Left hindlimb (tissue), 1 donor: ENCODE measurements around the gene ZDHHC12.
A peak's percentile ranks its signal among the peaks of the same experiment; 100 is the strongest.

Experiments used
- DNase-seq: peaks from one replicate; pipeline ENCODE4 v3.0.0-alpha.2; 2018

ZDHHC12 gene

DNA sequence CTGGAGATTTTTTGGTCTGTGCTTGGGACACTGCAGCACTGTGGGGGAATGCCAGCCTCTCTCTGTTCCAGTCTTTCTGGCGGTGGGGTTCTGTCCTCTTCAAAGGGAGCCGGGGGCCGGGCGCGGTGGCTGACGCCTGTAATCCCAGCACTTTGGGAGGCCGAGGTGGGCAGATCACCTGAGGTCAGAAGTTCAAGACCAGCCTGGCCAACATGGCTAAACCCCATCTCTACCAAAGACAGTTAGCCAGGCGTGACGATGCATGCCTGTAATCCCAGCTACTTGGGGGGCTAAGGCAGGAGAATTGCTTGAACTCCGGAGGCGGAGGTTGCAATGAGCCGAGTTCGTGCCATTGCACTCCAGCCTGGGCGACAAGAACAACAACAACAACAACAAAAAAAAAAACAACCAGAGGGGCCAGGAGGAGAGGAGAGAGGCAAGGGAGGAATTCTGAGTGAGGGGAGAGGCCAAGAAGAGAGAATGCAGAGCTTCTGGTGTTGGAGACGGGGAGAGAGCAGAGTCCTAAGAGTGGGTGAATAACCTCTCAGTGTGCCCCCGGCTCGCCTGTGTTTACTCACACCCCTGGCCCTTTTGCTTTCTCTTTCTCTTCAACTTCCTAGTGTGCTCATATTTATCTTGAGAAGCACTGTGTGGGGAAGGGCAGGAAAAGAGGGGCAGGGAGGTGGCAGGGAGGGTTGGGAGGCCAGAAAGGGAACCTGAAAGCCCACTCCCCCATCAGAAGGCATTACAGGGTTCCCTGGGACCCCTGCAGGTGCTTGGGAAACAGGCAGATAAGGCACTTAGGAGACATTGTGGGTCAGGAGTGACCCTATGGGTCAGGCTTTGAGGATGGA is 38.1 kb downstream of the ZDHHC12 start:
- no peak for DNase-seq

DNA sequence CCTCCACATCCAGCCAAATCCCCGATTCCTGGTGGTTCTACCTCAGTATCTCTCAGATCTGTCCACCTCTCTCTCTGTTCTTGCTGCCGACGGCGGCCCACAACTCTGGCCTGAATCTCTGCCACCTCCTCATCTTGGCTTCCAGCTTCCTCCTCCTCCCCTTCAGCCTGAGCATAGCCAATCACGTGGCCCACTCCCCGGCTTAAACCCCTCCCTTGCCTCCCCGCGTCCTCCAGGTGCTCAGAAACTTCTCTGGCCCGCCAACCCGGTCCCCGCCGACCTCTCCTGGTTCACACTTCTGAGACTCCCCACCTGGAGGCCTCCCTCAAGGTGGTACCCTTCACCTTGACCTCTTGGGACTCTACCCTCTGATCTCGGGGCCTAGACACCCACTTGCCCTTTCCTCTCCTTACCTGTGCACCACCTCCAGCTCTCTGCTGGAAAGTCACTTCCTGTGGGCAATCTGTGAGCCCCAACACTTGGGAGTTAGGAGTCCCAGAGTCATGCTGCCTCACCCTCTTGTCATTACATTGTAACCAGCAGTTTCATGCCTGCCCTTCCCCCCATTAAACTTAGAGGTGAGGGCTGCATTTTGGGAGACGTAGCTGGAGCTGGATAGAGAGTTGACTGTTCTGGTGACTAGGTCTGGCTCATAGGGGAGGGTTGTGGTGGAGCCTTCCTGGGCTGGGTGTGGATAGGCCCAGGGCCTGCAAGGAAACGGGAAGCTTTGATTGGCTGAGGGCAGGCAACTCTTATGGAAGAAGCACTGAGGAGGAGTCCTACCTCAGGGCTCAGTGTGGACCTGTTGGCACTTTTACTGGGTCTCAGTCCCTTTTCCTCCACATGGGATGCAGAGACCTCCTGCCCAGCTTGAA is 39.4 kb downstream of the ZDHHC12 start:
- peak; percentile 84 for DNase-seq

DNA sequence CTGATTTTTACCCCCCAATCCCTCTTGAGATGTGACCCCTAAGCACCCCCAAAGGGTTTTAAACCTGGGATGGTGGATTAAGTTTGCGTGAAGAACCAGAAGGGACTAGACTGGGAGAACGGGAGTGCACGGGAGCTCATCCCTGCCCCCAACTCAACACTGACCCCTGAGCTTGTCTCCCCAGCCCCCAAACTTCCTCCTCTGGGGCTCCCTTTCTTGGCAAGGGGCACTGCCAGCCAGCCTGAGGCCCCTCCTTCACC is 39.9 kb downstream of the ZDHHC12 start:
- no peak for DNase-seq

DNA sequence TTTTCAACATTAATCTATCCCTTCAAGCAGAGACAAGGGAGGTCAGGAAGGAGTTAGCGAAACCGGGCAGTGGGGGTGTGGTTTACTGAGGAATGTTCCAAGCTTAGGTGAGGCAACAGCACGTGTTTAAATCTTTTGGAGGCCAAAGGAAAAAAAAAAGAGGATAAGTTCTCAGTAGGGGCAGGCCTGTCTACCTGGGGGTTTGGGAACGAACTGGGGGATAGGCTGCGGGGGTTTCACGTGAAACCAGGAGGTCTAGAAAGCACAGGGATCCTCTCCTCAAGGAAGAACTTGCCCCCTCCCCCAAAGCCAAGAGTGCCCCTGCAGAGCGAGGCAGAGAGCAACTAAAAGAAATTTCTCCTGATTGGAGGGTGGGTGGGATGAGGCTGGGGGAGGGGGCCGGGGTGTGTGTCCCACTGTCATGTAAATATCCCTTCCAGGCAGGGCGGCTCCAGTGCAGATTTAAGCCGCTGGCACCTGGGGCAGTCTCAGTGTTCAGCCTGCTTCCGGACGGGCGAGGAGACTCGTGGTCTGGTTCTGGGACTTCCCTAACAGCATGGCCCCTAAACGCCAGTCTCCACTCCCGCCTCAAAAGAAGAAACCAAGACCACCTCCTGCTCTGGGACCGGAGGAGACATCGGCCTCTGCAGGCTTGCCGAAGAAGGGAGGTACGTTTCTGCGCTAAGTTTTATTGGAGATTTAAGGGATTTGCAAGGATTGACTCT is 40.4 kb downstream of the ZDHHC12 start:
- DNase-seq: peak; percentile 61

DNA sequence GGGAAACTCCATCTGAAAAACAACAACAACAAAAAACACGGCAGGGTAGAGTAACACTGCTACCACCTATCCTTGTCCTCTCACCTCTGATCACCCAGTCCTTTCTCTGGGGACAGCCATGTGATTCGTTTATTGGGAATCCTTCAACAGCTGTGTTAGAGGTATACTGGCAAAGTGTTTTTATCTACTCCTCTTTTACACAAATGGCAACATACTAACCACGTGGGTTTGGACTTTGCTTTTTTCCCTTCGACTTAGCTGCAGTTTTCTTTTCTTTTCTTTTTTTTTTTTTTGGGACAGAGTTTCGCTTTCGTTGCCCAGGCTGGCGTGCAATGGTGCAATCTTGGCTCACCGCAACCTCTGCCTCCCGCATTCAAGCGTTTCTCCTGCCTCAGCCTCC is 46.1 kb downstream of the ZDHHC12 start:
- DNase-seq: no peak

DNA sequence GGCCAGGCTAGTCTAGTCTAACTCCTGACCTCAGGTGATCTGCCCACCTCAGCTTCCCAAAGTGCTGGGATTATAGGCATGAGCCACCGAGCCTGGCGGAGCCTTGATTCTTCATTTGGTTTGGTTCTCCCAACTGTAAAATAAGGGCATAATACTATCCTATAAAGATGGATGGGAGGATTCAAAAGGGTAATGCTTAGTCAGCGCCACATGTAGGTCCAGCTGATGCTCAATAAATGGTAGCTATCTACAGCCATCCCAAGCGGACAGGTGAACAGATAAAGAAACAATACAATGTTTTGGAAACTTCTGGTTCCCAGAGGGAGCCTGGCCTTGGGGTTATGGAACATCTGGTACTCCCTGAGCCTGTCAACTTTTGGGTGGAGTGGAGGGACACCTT is 48.5 kb downstream of the ZDHHC12 start:
- no peak for DNase-seq
